Activated CD8-positive, alpha-beta memory T cell treated with anti-CD3 and anti-CD28 coated beads for 4 hours (primary cell): ENCODE data around the gene NPHP1.
"Not testable (repeated sequence)": the region's sequence is repeated elsewhere in the genome, so short reads cannot be mapped to it uniquely, and the experiment has no call there.

Experiments used
- DNase-seq, 2 donors: peaks; one replicate each; pipeline ENCODE4 v3.0.0-alpha.2; 2020; ENCODE audit warnings: low read depth in 2 of 2

NPHP1 gene

GRCh38 chr2:110204408-110205385 lies at the start of gene NPHP1:
Gene NPHP1, minus strand, starts transcription at chr2:110205013. Its CDS starts 45 bp downstream, at chr2:110204968.
- DNase-seq: peak; percentile 54 to 66

GRCh38 chr2:110248081-110248795 lies 43.4 kb upstream of the NPHP1 start:
- DNase-seq: not testable (repeated sequence)

- DNase-seq: not testable (repeated sequence)
These were observed 40.9 kb upstream of the NPHP1 start for GRCh38 chr2:110245488-110246435.

GRCh38 chr2:110243283-110243682 lies 38.5 kb upstream of the NPHP1 start:
- not testable (repeated sequence) for DNase-seq

- not testable (repeated sequence) for DNase-seq
These were observed 29.7 kb upstream of the NPHP1 start for GRCh38 chr2:110234514-110234913.

GRCh38 chr2:110229886-110230285 lies 25.1 kb upstream of the NPHP1 start:
- DNase-seq: not testable (repeated sequence)

- not testable (repeated sequence) for DNase-seq
These were observed 17.8 kb upstream of the NPHP1 start for GRCh38 chr2:110222626-110223025.

GRCh38 chr2:110221938-110222337 lies 17.1 kb upstream of the NPHP1 start:
- no peak for DNase-seq

GRCh38 chr2:110220190-110220564 lies 15.4 kb upstream of the NPHP1 start:
- DNase-seq: no peak

- no peak for DNase-seq
These were observed 14.8 kb upstream of the NPHP1 start for GRCh38 chr2:110219496-110220189.

GRCh38 chr2:110218889-110219288 lies 14.1 kb upstream of the NPHP1 start:
- not testable (repeated sequence) for DNase-seq

- DNase-seq: no peak
These were observed 12.0 kb upstream of the NPHP1 start for GRCh38 chr2:110216803-110217202.

- no peak for DNase-seq
These were observed 11.4 kb upstream of the NPHP1 start for GRCh38 chr2:110216199-110216598.

GRCh38 chr2:110215566-110216158 lies 10.8 kb upstream of the NPHP1 start:
- DNase-seq: no peak

GRCh38 chr2:110215091-110215490 lies 10.3 kb upstream of the NPHP1 start:
- no peak for DNase-seq

GRCh38 chr2:110213522-110213921 lies 8.7 kb upstream of the NPHP1 start:
- DNase-seq: not testable (repeated sequence)

- DNase-seq: peak in 1 of 2 donors; percentile 43
These were observed 7.4 kb upstream of the NPHP1 start, which contains the start of gene MTLN for GRCh38 chr2:110211938-110212858. Gene MTLN, minus strand, starts transcription at chr2:110212547. Its CDS starts 22 bp downstream, at chr2:110212525.

- no peak for DNase-seq
These were observed 1.0 kb upstream of the NPHP1 start for GRCh38 chr2:110205660-110206455.
